Activated B cell treated with CpG ODN at 0.5 μM for 24 hours (primary cell): Measurements from ENCODE around the gene STIM2. TPM values are rescaled to one million over a fixed set of nuclear protein-coding genes. Genes with fewer than 3 reads are reported as not detected.
"Not testable (repeated sequence)": the region's sequence is repeated elsewhere in the genome, so short reads cannot be mapped to it uniquely, and the experiment has no call there.

ENCODE experiments used
- ATAC-seq: fragments of 200-7000 bp; cut with Tn5 transposase; one replicate; pipeline ENCODE4 v1.10.0; 2021; ENCODE audit warnings: low read depth, mild to moderate bottlenecking, moderate library complexity
- CTCF ChIA-PET: fragments of 350-600 bp; sonication (Branson Sonifier 250); formaldehyde crosslinking; loops from one replicate; lab custom pipeline; 2021; ENCODE audit warnings: antibody characterized with exemption; lab: Charles Lee
- POLR2A ChIA-PET: fragments of 350-600 bp; sonication (Branson Sonifier 250); formaldehyde crosslinking; loops from one replicate; lab custom pipeline; 2021; ENCODE audit warnings: antibody characterized with exemption; lab: Charles Lee
- DNase-seq: peaks from one replicate; pipeline ENCODE4 v3.0.0; 2022
- H3K27ac Mint-ChIP-seq: one replicate; pipeline ENCODE4 v1.8.0; 2020; ENCODE audit warnings: mixed read lengths
- H3K27me3 Mint-ChIP-seq: one replicate; pipeline ENCODE4 v1.8.0; 2021; ENCODE audit warnings: mixed read lengths
- H3K36me3 Mint-ChIP-seq: one replicate; pipeline ENCODE4 v1.8.0; 2021; ENCODE audit warnings: low read depth, mixed read lengths
- H3K4me1 Mint-ChIP-seq: one replicate; pipeline ENCODE4 v1.8.0; 2021; ENCODE audit warnings: mixed read lengths
- H3K4me3 Mint-ChIP-seq: one replicate; pipeline ENCODE4 v1.8.0; 2020; ENCODE audit warnings: mild to moderate bottlenecking, mixed read lengths
- H3K9me3 Mint-ChIP-seq: one replicate; pipeline ENCODE4 v1.8.0; 2020; ENCODE audit warnings: mixed read lengths
- CTCF ChIP-seq: fragments of 200-600 bp; IDR thresholded peaks from one replicate; pipeline ENCODE4 v1.8.0; 2022; ENCODE audit warnings: antibody characterized with exemption, mild to moderate bottlenecking
- intact Hi-C: fragments of 100-400 bp; cut with micrococcal nuclease; formaldehyde crosslinking; loops from one replicate; pipeline ENCODE4 v1.15.1; 2024
- total RNA-seq: library from RNA; stranded (reverse); gene quantifications from 2 replicates; pipeline ENCODE4 v1.2.3, GENCODE V29; 2022

Gene STIM2
- 48.7 and 59.8 TPM in 2 replicates for total RNA-seq

DNA sequence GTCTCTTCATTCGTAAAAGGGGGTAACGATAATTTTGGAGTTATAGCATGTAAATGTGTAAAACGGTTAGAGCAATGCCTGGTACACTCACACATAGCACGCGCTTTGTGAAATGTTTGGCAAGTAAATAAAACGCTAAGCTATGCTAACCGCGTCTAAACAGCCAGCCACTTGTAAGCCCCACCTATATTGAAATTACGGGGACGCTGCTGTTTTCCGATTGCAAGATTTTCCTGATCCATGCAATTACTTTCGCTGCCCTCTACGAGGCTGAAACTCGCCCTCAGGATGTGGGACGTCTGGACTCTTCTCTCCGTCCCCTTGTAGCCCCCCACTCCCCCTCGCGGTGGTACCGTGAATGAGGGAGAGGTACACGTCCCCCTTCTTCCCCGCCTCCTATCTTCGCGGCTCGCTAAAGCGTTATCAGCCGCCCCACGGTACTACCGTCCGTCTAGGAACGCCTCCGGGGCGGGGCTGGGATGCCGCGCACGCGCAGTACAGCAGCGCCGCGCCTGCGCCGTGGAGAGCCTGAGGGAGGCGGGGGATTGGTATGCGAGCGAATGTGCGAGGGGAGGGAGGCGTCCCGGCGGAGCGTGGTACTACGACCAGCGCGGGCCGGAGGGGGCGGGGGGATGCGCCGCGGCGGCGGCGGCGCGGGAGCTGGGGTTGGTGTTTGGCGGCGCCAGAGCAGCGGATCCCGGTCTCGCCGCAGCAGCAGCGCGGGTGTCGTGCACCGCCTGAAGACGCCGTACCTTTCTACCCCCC is at the start of gene STIM2:
Gene STIM2, plus strand, starts transcription at position 685 of the 765 bp plus-strand sequence.
- Mint-ChIP-seq H3K9me3 (no peaks in the 10 kb centered on the region), H3K4me1 (peaks cover 63% of the 10 kb centered on the region), H3K27ac (peak within 1 kb of the TSS; percentile 100), H3K27me3 (no peaks in the 10 kb centered on the region), H3K36me3 (peaks cover 13% of the 10 kb centered on the region), H3K4me3 (peak within 1 kb of the TSS; percentile 100)
- ATAC-seq (peak; percentile 67), DNase-seq (peak; percentile 100)
- no peak for TF ChIP-seq CTCF
- intact Hi-C loops: loop anchor here (1.0 to 10.0 kb wide), 10 partner anchors 34 to 1626 kb away; partner anchors contain the start of genes PI4K2B, SMIM20 and TBC1D19
- ChIA-PET POLR2A (interaction anchor here (0.7 to 4.0 kb wide), 28 partner anchors 13 to 1700 kb away, joined by 3 to 158 read pairs (median 5); partner anchors contain the start of genes SEPSECS, SMIM20 and TBC1D19), CTCF (interaction anchor here (0.8 to 2.4 kb wide), 10 partner anchors 23 to 150 kb away, joined by 3 to 13 read pairs (median 4); no protein-coding TSS in a partner anchor)

GRCh38 chr4:26811571-26811970 is 49.1 kb upstream of the STIM2 start:
- POLR2A ChIA-PET, H3K9me3 Mint-ChIP-seq, CTCF ChIA-PET, H3K36me3 Mint-ChIP-seq, ATAC-seq, H3K27ac Mint-ChIP-seq, DNase-seq, intact Hi-C loops: not testable (repeated sequence)
- Mint-ChIP-seq H3K4me3 (peak overlapping the region; percentile 21), H3K27me3 (peaks cover 40% of the 10 kb centered on the region), H3K4me1 (peaks cover 43% of the 10 kb centered on the region)

GRCh38 chr4:26812049-26812714 is 48.5 kb upstream of the STIM2 start:
- no peak overlapping the region for H3K27ac Mint-ChIP-seq
- ATAC-seq: no peak
- peaks cover 4% of the 10 kb centered on the region for H3K9me3 Mint-ChIP-seq
- peaks cover 37% of the 10 kb centered on the region for H3K4me1 Mint-ChIP-seq
- H3K36me3 Mint-ChIP-seq: no peaks in the 10 kb centered on the region
- peaks cover 45% of the 10 kb centered on the region for H3K27me3 Mint-ChIP-seq
- ChIA-PET CTCF (no interaction called here), POLR2A (no interaction called here)
- DNase-seq: no peak
- peak overlapping the region; percentile 46 for H3K4me3 Mint-ChIP-seq
- intact Hi-C loops: no loop called here
- TF ChIP-seq CTCF: no peak

GRCh38 chr4:26813698-26814097 is 46.9 kb upstream of the STIM2 start:
- H3K9me3 Mint-ChIP-seq: peaks cover 4% of the 10 kb centered on the region
- ATAC-seq (no peak), DNase-seq (no peak)
- CTCF ChIA-PET: no interaction called here
- H3K4me3 Mint-ChIP-seq: no peak overlapping the region
- H3K27me3 Mint-ChIP-seq: peaks cover 52% of the 10 kb centered on the region
- H3K4me1 Mint-ChIP-seq: peaks cover 30% of the 10 kb centered on the region
- no peaks in the 10 kb centered on the region for H3K36me3 Mint-ChIP-seq
- TF ChIP-seq CTCF: no peak
- H3K27ac Mint-ChIP-seq: no peak overlapping the region
- intact Hi-C loops: no loop called here
- POLR2A ChIA-PET: no interaction called here

DNA sequence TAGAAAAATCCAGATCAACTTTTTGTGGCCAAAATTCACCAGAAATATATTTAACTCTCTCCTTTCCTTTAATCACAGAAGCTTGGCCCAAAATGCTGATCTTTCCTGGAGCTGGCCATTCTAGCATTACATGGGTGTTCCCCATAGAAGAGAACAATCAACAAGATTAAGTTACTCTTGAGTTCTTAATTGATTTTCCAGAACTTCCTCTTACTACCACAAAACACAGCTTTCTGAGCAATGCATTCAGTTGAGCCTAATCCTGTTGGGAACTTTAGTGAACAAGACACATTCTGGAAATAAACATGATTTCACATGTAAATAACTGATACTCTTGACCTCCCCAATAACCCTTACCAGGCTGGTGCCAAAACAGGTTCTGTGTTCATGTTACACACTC is 45.4 kb upstream of the STIM2 start:
- ATAC-seq (no peak), DNase-seq (no peak)
- Mint-ChIP-seq H3K36me3 (no peaks in the 10 kb centered on the region), H3K27me3 (peaks cover 60% of the 10 kb centered on the region), H3K4me3 (no peak overlapping the region), H3K27ac (no peak overlapping the region), H3K9me3 (peaks cover 6% of the 10 kb centered on the region), H3K4me1 (peaks cover 35% of the 10 kb centered on the region)
- no peak for TF ChIP-seq CTCF
- POLR2A ChIA-PET: no interaction called here
- intact Hi-C loops: no loop called here
- CTCF ChIA-PET: interaction anchor here (1.3 kb wide), 1 partner anchor 195 kb away, joined by 5 read pairs; no protein-coding TSS in a partner anchor
